HepG2 (cell line): Measurements from ENCODE around the gene CRK. TPM values are rescaled to one million over a fixed set of nuclear protein-coding genes. Genes with fewer than 3 reads are reported as not detected.

Experiments
- ATF7 ChIP-seq, 2 experiments: fragments of 450-650 bp in 1 of 2; sonication (generic) in 1 of 2; formaldehyde crosslinking in 1 of 2; IDR thresholded peaks; 2 replicates each; pipeline versions ENCODE4 v1.4.0 to v1.6.1; 2016 to 2020; ENCODE audit warnings: antibody characterized with exemption in 1 of 2, mild to moderate bottlenecking in 1 of 2, missing genetic modification reagents in 1 of 2
- CBFB ChIP-seq: sonication (generic); formaldehyde crosslinking; IDR thresholded peaks from 2 replicates; pipeline ENCODE4 v1.4.0; 2020; ENCODE audit warnings: missing genetic modification reagents
- ESRRA ChIP-seq: sonication (generic); formaldehyde crosslinking; IDR thresholded peaks from 2 replicates; pipeline ENCODE4 v1.5.1; 2020; ENCODE audit warnings: mild to moderate bottlenecking, low read depth, missing genetic modification reagents
- ETV5 ChIP-seq: IDR thresholded peaks from 2 replicates; pipeline ENCODE4 v1.6.1; 2018; ENCODE audit warnings: missing biosample characterization, missing genetic modification reagents, inconsistent platforms, borderline replicate concordance
- FOXJ3 ChIP-seq: sonication (generic); formaldehyde crosslinking; IDR thresholded peaks from 2 replicates; pipeline ENCODE4 v1.4.0; 2020; ENCODE audit warnings: missing genetic modification reagents, mild to moderate bottlenecking, borderline replicate concordance
- HDAC2 ChIP-seq: sonication (generic); formaldehyde crosslinking; IDR thresholded peaks from 2 replicates; pipeline ENCODE4 v1.4.0; 2020; ENCODE audit warnings: missing genetic modification reagents
- IRF1 ChIP-seq: sonication (generic); formaldehyde crosslinking; IDR thresholded peaks from 2 replicates; pipeline ENCODE4 v1.4.0; 2020; ENCODE audit warnings: low read depth, mild to moderate bottlenecking, missing genetic modification reagents
- KLF16 ChIP-seq, 2 experiments: sonication (generic) in 1 of 2; formaldehyde crosslinking in 1 of 2; IDR thresholded peaks; 2 replicates each; pipeline versions ENCODE4 v1.6.1 to v1.8.0; 2016 to 2023; ENCODE audit warnings: missing genetic modification reagents in 2 of 2, missing compliant biosample characterization in 1 of 2
- NAIF1 ChIP-seq: sonication (generic); formaldehyde crosslinking; IDR thresholded peaks from 2 replicates; pipeline ENCODE4 v1.5.0; 2020; ENCODE audit warnings: mild to moderate bottlenecking, missing genetic modification reagents, borderline replicate concordance
- NCOA2 ChIP-seq: sonication (generic); formaldehyde crosslinking; IDR thresholded peaks from 2 replicates; pipeline ENCODE4 v1.8.0; 2022; ENCODE audit warnings: inconsistent platforms
- NFE2L1 ChIP-seq: sonication (generic); formaldehyde crosslinking; IDR thresholded peaks from 2 replicates; pipeline ENCODE4 v1.4.0; 2020; ENCODE audit warnings: missing genetic modification reagents, mild to moderate bottlenecking, borderline replicate concordance
- NR2F2 ChIP-seq: IDR thresholded peaks from 2 replicates; pipeline ENCODE4 v1.6.1; 2012; ENCODE audit warnings: low read depth, inconsistent platforms, borderline replicate concordance
- RFX3 ChIP-seq: IDR thresholded peaks from 2 replicates; pipeline ENCODE4 v1.6.1; 2016; ENCODE audit warnings: missing biosample characterization, missing genetic modification reagents
- RFXANK ChIP-seq: IDR thresholded peaks from 2 replicates; pipeline ENCODE4 v1.6.1; 2016
- SP140L ChIP-seq: sonication (generic); formaldehyde crosslinking; IDR thresholded peaks from 2 replicates; pipeline ENCODE4 v1.4.0; 2020; ENCODE audit warnings: missing genetic modification reagents, borderline replicate concordance
- ZFP41 ChIP-seq: sonication (generic); formaldehyde crosslinking; IDR thresholded peaks from 2 replicates; pipeline ENCODE4 v1.4.0; 2020; ENCODE audit warnings: mild to moderate bottlenecking, missing genetic modification reagents, borderline replicate concordance
- ZNF263 ChIP-seq: sonication (generic); formaldehyde crosslinking; IDR thresholded peaks from 2 replicates; pipeline ENCODE4 v1.4.0; 2020; ENCODE audit warnings: missing genetic modification reagents
- ZNF274 ChIP-seq: sonication (generic); formaldehyde crosslinking; IDR thresholded peaks from 2 replicates; pipeline ENCODE4 v1.5.1; 2020; ENCODE audit warnings: mild to moderate bottlenecking, missing genetic modification reagents
- ZNF550 ChIP-seq: sonication (generic); formaldehyde crosslinking; IDR thresholded peaks from 2 replicates; pipeline ENCODE4 v1.4.0; 2020; ENCODE audit warnings: mild to moderate bottlenecking, missing genetic modification reagents, borderline replicate concordance
- ZNF670 ChIP-seq: sonication (generic); formaldehyde crosslinking; IDR thresholded peaks from 2 replicates; pipeline ENCODE4 v1.8.0; 2022; ENCODE audit warnings: mild to moderate bottlenecking, missing genetic modification reagents, borderline replicate concordance
- ZNF7 ChIP-seq: IDR thresholded peaks from 2 replicates; pipeline ENCODE4 v1.6.1; 2016; ENCODE audit warnings: missing biosample characterization, missing genetic modification reagents
- ZNF709 ChIP-seq: sonication (generic); formaldehyde crosslinking; IDR thresholded peaks from 2 replicates; pipeline ENCODE4 v1.5.0; 2020; ENCODE audit warnings: mild to moderate bottlenecking, missing genetic modification reagents
- ZNF792 ChIP-seq: IDR thresholded peaks from 2 replicates; pipeline ENCODE4 v1.6.1; 2016
- polyA plus RNA-seq, 8 experiments: library from polyadenylated mRNA; depleted of rRNA in 3 of 8; stranded (reverse) in 7 of 8; unstranded in 1 of 8; fragments of >200 nt; fragmentation: Illumina TruSeq in 4 of 8; extraction: Trizol in 4 of 8; gene quantifications; 2 replicates each; pipeline versions ENCODE4 v1.2.1 to v1.2.3, GENCODE V29; 2011 to 2016; ENCODE audit warnings: low read depth in 4 of 8, missing spikeins in 1 of 8, mixed read lengths in 1 of 8; ENCODE audit not compliant: insufficient read depth in 1 of 8
- total RNA-seq, 5 experiments: library from RNA; depleted of rRNA; stranded (reverse); fragments of >200 nt; fragmentation: Illumina TruSeq; extraction: Trizol; gene quantifications; 2 replicates each; pipeline ENCODE4 v1.2.3, GENCODE V29; 2016; ENCODE audit warnings: low read depth in 1 of 5
- TF ChIP-seq, protein P1 (sequence below): sonication (generic); formaldehyde crosslinking; IDR thresholded peaks from 2 replicates; pipeline ENCODE4 v1.8.1; 2023; ENCODE audit warnings: mild to moderate bottlenecking, missing genetic modification reagents
- TF ChIP-seq, protein P2 (sequence below): sonication (generic); formaldehyde crosslinking; IDR thresholded peaks from 2 replicates; pipeline ENCODE4 v1.4.0; 2020; ENCODE audit warnings: missing genetic modification reagents
- TF ChIP-seq, protein P3 (sequence below): IDR thresholded peaks from 2 replicates; pipeline ENCODE4 v1.6.1; 2016; ENCODE audit warnings: low read depth, borderline replicate concordance

Gene CRK
- total and polyA plus RNA-seq, 2 of the 13 experiments (the other 11 are each of a cell fraction or from before 2014, with no cell fraction given) = 47.4 to 54.2 TPM

GRCh38 chr17:1490643-1491442 is 34.8 kb upstream of the CRK start (continued):
- TF ChIP-seq, protein P1, sequence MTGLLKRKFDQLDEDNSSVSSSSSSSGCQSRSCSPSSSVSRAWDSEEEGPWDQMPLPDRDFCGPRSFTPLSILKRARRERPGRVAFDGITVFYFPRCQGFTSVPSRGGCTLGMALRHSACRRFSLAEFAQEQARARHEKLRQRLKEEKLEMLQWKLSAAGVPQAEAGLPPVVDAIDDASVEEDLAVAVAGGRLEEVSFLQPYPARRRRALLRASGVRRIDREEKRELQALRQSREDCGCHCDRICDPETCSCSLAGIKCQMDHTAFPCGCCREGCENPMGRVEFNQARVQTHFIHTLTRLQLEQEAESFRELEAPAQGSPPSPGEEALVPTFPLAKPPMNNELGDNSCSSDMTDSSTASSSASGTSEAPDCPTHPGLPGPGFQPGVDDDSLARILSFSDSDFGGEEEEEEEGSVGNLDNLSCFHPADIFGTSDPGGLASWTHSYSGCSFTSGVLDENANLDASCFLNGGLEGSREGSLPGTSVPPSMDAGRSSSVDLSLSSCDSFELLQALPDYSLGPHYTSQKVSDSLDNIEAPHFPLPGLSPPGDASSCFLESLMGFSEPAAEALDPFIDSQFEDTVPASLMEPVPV (CRISPR knock-in tag) = no peak
- TF ChIP-seq CBFB (no peak), ZNF274 (CRISPR knock-in tag) (peak; percentile 84; the same call in 1 of the 2 replicates), ZNF550 (CRISPR knock-in tag) (0 out of 2 replicates have a peak, but pooled peaks have one; percentile 66), KLF16 (CRISPR knock-in tag; IDR thresholded peaks at IDR 0.05) (peak in 1 of 2 experiments; percentile 58; a peak in 1 of 4 replicates), ZNF7 (CRISPR knock-in tag) (no peak), ATF7 (IDR thresholded peaks at IDR 0.05) (no peak), ATF7 (CRISPR knock-in tag; IDR thresholded peaks at IDR 0.05) (0 out of 2 replicates have a peak, but pooled peaks have one; percentile 23), ZNF709 (CRISPR knock-in tag) (0 out of 2 replicates have a peak, but pooled peaks have one; percentile 33), ETV5 (peak; percentile 83), ESRRA (CRISPR knock-in tag) (no peak; the same call in 1 of the 2 replicates), ZNF670 (CRISPR knock-in tag) (peak; percentile 51; the same call in 1 of the 2 replicates), FOXJ3 (CRISPR knock-in tag) (no peak), HDAC2 (CRISPR knock-in tag) (peak; percentile 69), NCOA2 (0 out of 2 replicates have a peak, but pooled peaks have one; percentile 20), RFX3 (CRISPR knock-in tag) (no peak), ZNF792 (0 out of 2 replicates have a peak, but pooled peaks have one; percentile 17), ZFP41 (CRISPR knock-in tag) (peak; percentile 69; the same call in 1 of the 2 replicates), ZNF263 (CRISPR knock-in tag) (0 out of 2 replicates have a peak, but pooled peaks have one; percentile 11), SP140L (CRISPR knock-in tag) (no peak), NFE2L1 (no peak), NR2F2 (peak; percentile 39; the same call in 1 of the 2 replicates), RFXANK (CRISPR knock-in tag) (no peak), NAIF1 (no peak), IRF1 (CRISPR knock-in tag) (no peak)
- TF ChIP-seq, protein P2, sequence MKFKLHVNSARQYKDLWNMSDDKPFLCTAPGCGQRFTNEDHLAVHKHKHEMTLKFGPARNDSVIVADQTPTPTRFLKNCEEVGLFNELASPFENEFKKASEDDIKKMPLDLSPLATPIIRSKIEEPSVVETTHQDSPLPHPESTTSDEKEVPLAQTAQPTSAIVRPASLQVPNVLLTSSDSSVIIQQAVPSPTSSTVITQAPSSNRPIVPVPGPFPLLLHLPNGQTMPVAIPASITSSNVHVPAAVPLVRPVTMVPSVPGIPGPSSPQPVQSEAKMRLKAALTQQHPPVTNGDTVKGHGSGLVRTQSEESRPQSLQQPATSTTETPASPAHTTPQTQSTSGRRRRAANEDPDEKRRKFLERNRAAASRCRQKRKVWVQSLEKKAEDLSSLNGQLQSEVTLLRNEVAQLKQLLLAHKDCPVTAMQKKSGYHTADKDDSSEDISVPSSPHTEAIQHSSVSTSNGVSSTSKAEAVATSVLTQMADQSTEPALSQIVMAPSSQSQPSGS (CRISPR knock-in tag) = no peak
- TF ChIP-seq, protein P3, sequence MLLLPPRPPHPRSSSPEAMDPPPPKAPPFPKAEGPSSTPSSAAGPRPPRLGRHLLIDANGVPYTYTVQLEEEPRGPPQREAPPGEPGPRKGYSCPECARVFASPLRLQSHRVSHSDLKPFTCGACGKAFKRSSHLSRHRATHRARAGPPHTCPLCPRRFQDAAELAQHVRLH (CRISPR knock-in tag) = 0 out of 2 replicates have a peak, but pooled peaks have one; percentile 22
